Endothelial cell (in vitro differentiated cells): Measurements from ENCODE around the gene NBPF3. TPM values are rescaled to one million over a fixed set of nuclear protein-coding genes. Genes with fewer than 3 reads are reported as not detected.
"Not testable (repeated sequence)": the region's sequence is repeated elsewhere in the genome, so short reads cannot be mapped to it uniquely, and the experiment has no call there.

Experiments
- DNase-seq: peaks from one replicate; pipeline ENCODE4 v3.0.0; 2021; ENCODE audit warnings: low spot score
- H3K27ac Mint-ChIP-seq: one replicate; pipeline ENCODE4 v1.8.0; 2021; ENCODE audit warnings: mixed read lengths, inconsistent platforms; ENCODE audit not compliant: unreplicated experiment
- H3K27me3 Mint-ChIP-seq: one replicate; pipeline ENCODE4 v1.8.0; 2021; ENCODE audit warnings: mild to moderate bottlenecking, moderate library complexity, mixed read lengths, inconsistent platforms; ENCODE audit not compliant: unreplicated experiment
- H3K36me3 Mint-ChIP-seq: one replicate; pipeline ENCODE4 v1.8.0; 2021; ENCODE audit warnings: mild to moderate bottlenecking, low read depth, mixed read lengths, inconsistent platforms; ENCODE audit not compliant: unreplicated experiment
- H3K4me1 Mint-ChIP-seq: one replicate; pipeline ENCODE4 v1.8.0; 2021; ENCODE audit warnings: mild to moderate bottlenecking, mixed read lengths, inconsistent platforms; ENCODE audit not compliant: unreplicated experiment
- H3K4me3 Mint-ChIP-seq: one replicate; pipeline ENCODE4 v1.8.0; 2021; ENCODE audit warnings: mild to moderate bottlenecking, mixed read lengths, inconsistent platforms; ENCODE audit not compliant: unreplicated experiment
- H3K9me3 Mint-ChIP-seq: one replicate; pipeline ENCODE4 v1.8.0; 2021; ENCODE audit warnings: mixed read lengths, inconsistent platforms; ENCODE audit not compliant: unreplicated experiment
- total RNA-seq: library from RNA; stranded (reverse); fragmentation: NEBNext Ultra II Directional; extraction: Animal tissue kit (Norgen Biotek cat#: 25700); gene quantifications from one replicate; pipeline ENCODE4 v1.2.1, GENCODE V29; 2021; ENCODE audit not compliant: unreplicated experiment
- TF ChIP-seq, protein P1 (sequence below): fragments of 200-600 bp; sonication (generic); IDR thresholded peaks from one replicate; pipeline ENCODE4 v1.5.0; 2021; ENCODE audit warnings: antibody characterized with exemption; ENCODE audit not compliant: unreplicated experiment

NBPF3 gene
- total RNA-seq, 1 donor from 2014 or later, result 11.1 TPM

DNA sequence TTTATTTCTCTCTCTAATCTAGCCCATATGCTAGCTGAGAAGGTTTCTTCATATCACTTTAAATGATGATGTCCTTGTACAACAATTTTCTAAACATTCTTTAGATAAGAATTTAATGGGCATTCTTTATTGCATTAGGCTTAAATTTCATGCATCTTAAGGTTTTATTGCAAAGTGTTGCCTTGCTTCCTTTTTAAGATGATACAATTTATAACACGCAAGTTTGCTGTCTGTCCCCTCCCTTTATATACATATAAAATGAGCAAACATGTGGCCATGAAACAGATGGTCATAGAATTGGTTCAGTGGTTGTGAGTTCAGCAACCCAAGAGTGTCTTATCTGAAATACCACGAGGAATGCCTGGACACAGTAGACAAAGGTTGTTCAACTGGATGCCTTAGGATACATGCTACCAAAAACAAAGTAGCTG is 12.1 kb downstream of the NBPF3 start:
- Mint-ChIP-seq H3K4me1 (peaks cover 6% of the 10 kb centered on the region), H3K4me3 (no peak overlapping the region), H3K36me3 (no peaks in the 10 kb centered on the region), H3K9me3 (no peaks in the 10 kb centered on the region), H3K27me3 (peaks cover 1% of the 10 kb centered on the region), H3K27ac (no peak overlapping the region)
- TF ChIP-seq, protein P1, sequence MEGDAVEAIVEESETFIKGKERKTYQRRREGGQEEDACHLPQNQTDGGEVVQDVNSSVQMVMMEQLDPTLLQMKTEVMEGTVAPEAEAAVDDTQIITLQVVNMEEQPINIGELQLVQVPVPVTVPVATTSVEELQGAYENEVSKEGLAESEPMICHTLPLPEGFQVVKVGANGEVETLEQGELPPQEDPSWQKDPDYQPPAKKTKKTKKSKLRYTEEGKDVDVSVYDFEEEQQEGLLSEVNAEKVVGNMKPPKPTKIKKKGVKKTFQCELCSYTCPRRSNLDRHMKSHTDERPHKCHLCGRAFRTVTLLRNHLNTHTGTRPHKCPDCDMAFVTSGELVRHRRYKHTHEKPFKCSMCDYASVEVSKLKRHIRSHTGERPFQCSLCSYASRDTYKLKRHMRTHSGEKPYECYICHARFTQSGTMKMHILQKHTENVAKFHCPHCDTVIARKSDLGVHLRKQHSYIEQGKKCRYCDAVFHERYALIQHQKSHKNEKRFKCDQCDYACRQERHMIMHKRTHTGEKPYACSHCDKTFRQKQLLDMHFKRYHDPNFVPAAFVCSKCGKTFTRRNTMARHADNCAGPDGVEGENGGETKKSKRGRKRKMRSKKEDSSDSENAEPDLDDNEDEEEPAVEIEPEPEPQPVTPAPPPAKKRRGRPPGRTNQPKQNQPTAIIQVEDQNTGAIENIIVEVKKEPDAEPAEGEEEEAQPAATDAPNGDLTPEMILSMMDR, result no peak
- no peak for DNase-seq

DNA sequence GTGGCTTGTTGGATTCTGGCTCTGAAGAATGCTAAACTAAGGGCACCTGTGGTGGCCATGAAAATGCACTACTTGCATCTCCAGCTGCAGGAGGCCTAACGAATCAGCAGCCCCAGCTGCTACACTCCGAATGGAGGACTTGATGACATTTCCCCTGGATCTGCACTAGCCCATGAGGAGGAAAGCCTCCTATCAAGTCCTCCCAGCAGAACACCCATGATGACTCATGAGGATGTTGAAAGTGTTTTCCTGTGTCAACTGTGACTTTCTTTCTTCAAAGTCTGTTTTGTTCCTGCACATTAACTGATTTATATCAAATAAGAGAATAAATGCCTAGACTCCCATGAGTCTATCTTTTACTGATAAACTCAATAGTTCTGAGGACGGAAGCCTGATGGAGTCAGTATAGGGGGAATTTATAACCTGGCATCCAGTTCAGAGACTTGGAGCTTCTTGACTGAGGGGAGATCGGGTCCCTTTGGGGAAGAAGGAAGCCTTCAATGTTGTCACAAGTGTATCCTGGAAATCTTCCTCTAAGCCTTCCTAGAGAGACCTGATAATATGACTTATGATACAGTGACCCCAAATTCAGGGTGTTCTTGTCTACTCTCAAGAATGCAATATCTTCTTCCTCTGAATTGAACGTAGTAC is 14.2 kb downstream of the NBPF3 start:
- H3K4me3 Mint-ChIP-seq, H3K9me3 Mint-ChIP-seq, H3K4me1 Mint-ChIP-seq, H3K27ac Mint-ChIP-seq, H3K27me3 Mint-ChIP-seq, H3K36me3 Mint-ChIP-seq, DNase-seq: not testable (repeated sequence)

DNA sequence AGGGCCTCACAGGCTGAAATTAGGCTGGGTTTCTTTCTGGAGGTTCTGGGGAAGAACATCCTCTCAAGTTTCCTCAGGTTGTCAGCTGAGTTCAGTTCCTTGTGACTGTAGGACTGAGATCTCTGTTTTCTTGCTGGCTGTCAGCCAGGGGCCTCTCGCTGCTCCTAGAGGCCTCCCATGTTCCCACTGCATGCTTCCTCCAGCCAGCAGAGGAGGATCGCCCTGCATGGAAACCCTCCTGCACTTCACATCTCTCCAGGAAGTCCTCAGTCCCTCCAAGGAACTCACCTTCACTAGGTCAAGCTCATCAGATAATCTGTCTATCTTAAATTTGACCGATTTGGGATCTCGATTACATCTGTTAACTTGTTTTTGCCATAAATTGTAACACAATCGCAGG is 15.0 kb downstream of the NBPF3 start:
- not testable (repeated sequence) for H3K27me3 Mint-ChIP-seq, H3K27ac Mint-ChIP-seq

DNA sequence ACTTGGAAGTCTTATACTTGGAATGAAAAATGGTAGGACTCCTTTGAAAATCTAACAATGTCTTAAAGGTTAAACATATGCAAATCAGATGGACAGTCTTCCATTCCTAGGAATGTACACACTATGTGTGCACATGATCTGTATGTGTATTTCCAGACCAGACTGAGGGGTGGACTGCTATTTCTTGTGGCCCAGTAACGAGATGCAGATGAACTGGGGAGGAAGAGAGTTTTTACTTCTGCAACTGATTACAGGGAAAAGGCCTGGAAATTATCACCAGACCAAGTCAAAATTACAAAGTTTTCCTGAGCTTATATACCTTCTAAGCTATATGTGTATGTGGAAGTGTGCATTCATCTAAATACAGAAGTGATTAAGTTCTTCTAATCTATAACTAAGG is 17.7 kb downstream of the NBPF3 start:
- Mint-ChIP-seq H3K27me3 (peaks cover 1% of the 10 kb centered on the region), H3K4me1 (peaks cover 6% of the 10 kb centered on the region), H3K9me3 (no peaks in the 10 kb centered on the region), H3K36me3 (no peaks in the 10 kb centered on the region), H3K27ac (no peak overlapping the region), H3K4me3 (no peak overlapping the region)
- TF ChIP-seq, protein P1, result no peak
- DNase-seq, result no peak

More for the DNA sequence above, 15.0 kb downstream of the NBPF3 start:
- not testable (repeated sequence) for H3K4me1 Mint-ChIP-seq, DNase-seq, H3K4me3 Mint-ChIP-seq, H3K36me3 Mint-ChIP-seq, H3K9me3 Mint-ChIP-seq

DNA sequence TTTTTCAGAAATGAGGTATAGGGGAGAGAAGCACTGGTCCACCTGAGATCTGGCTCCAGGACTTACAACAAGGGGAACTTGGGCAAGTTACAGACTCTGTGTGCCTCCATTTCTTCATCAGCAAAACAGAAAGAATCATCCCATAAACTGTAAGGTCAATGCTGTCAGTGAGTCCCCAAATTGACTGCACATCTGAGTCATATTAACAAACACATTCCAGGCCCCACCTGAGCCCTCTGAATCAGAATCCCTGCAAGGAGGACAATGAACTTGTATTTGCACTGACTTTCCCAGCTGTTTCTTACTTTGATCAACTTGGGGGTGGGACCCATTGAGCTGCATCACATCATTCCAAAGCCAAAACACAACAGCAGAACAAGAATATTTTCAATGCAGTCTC is 25.2 kb downstream of the NBPF3 start:
- H3K27ac Mint-ChIP-seq, DNase-seq, H3K36me3 Mint-ChIP-seq: not testable (repeated sequence)

DNA sequence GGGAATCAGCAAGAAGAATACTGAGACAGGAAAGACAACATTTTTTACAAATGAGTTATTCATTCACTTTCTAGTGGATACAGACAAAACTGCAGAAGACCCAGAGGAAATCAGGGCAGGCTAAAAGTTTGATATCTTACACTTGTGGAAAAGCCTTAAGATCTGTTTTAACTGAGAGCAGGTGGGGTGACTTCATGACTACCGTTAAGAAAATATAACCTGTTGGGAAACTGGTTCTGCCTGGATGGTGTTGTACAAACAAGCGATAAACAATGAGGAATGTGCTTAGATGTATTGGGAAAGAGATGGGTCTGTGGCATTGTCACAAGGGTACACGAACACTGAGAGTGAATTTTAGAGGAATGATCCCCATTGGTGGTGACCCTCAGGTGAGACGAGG is 28.0 kb downstream of the NBPF3 start:
- not testable (repeated sequence) for H3K9me3 Mint-ChIP-seq, H3K27me3 Mint-ChIP-seq, H3K27ac Mint-ChIP-seq, DNase-seq, H3K4me1 Mint-ChIP-seq, H3K36me3 Mint-ChIP-seq, H3K4me3 Mint-ChIP-seq

More for the DNA sequence above, 25.2 kb downstream of the NBPF3 start:
- not testable (repeated sequence) for H3K4me1 Mint-ChIP-seq, H3K4me3 Mint-ChIP-seq, H3K27me3 Mint-ChIP-seq, H3K9me3 Mint-ChIP-seq

DNA sequence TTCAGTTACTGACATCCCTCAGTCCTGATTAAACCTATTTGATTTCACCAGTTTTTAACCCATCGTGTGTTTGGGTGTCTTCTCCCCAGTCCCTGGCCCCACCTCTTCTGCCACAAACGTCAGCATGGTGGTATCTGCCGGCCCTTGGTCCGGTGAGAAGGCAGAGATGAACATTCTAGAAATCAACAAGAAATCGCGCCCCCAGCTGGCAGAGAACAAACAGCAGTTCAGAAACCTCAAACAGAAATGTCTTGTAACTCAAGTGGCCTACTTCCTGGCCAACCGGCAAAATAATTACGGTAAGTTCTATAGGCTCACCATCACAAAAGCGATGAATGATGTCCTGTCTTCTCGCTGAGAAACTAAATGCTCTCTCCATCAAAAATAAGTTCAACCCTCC is 28.7 kb downstream of the NBPF3 start:
- no peak overlapping the region for H3K27ac Mint-ChIP-seq
- H3K4me3 Mint-ChIP-seq, result no peak overlapping the region
- peaks cover 7% of the 10 kb centered on the region for H3K36me3 Mint-ChIP-seq
- TF ChIP-seq, protein P1, result peak; percentile 56
- peak; percentile 52 for DNase-seq
- H3K4me1 Mint-ChIP-seq, result peaks cover 8% of the 10 kb centered on the region
- H3K27me3 Mint-ChIP-seq, result no peaks in the 10 kb centered on the region
- no peaks in the 10 kb centered on the region for H3K9me3 Mint-ChIP-seq
